IMR-90 (cell line): ENCODE results near the gene TMEM17. TPM values are rescaled to one million over a fixed set of nuclear protein-coding genes. Genes with fewer than 3 reads are reported as not detected.

ENCODE experiments used
- ATAC-seq: fragments of 200-7000 bp; cut with Tn5 transposase; 2 replicates; pipeline ENCODE4 v1.9.1; 2020; ENCODE audit warnings: low read depth, mild to moderate bottlenecking, moderate library complexity
- BruUV-seq: library from RNA; stranded (reverse); fragments of 400-500 nt; replicated peaks from 2 replicates; lab custom pipeline; 2021; lab: Mats Ljungman, UMichigan
- CTCF ChIA-PET: fragments of 300-600 bp; formaldehyde crosslinking; extraction: SDS; loops from one replicate; lab custom pipeline; 2021; ENCODE audit warnings: antibody characterized with exemption; lab: Yijun Ruan, JAX
- POLR2A ChIA-PET: fragments of 300-600 bp; sonication (Branson Sonifier 250); formaldehyde crosslinking; loops from one replicate; lab custom pipeline; 2022; ENCODE audit warnings: antibody characterized with exemption; ENCODE audit not compliant: unreplicated experiment; lab: Charles Lee
- DNase-seq: peaks from one replicate; pipeline ENCODE4 v3.0.0; 2013
- H2AFZ ChIP-seq: replicated peaks from 2 replicates; pipeline ENCODE3; 2013; ENCODE audit warnings: low read length, mild to moderate bottlenecking; ENCODE audit not compliant: poor library complexity
- H2AK5ac ChIP-seq: 2 replicates; pipeline ENCODE4 v1.6.1; 2013; ENCODE audit warnings: low read depth, low read length, inconsistent platforms
- H2AK9ac ChIP-seq: replicated peaks from 2 replicates; pipeline ENCODE3; 2013; ENCODE audit warnings: mild to moderate bottlenecking, low read depth, low read length, moderate library complexity; ENCODE audit not compliant: poor library complexity
- H2BK120ac ChIP-seq: 2 replicates; pipeline ENCODE4 v1.6.1; 2013; ENCODE audit warnings: low read depth, low read length, inconsistent platforms
- H2BK15ac ChIP-seq: 3 replicates; pipeline ENCODE4 v1.6.1; 2013; ENCODE audit warnings: low read depth, low read length, inconsistent platforms
- H2BK20ac ChIP-seq: 2 replicates; pipeline ENCODE4 v1.6.1; 2013; ENCODE audit warnings: low read depth, mild to moderate bottlenecking, inconsistent platforms, low read length, moderate library complexity
- H2BK5ac ChIP-seq: 2 replicates; pipeline ENCODE4 v1.6.1; 2013; ENCODE audit warnings: mild to moderate bottlenecking, low read depth, low read length, inconsistent platforms; ENCODE audit not compliant: poor library complexity, severe bottlenecking
- H3K14ac ChIP-seq: replicated peaks from 2 replicates; pipeline ENCODE4 v1.6.1; 2013; ENCODE audit warnings: low read depth, low read length, inconsistent platforms
- H3K18ac ChIP-seq: 2 replicates; pipeline ENCODE4 v1.6.1; 2013; ENCODE audit warnings: low read depth, low read length, control low read depth
- H3K23ac ChIP-seq: 2 replicates; pipeline ENCODE4 v1.6.1; 2013; ENCODE audit warnings: low read depth, low read length, inconsistent platforms
- H3K27ac ChIP-seq: 2 replicates; pipeline ENCODE4 v1.5.1; 2013; ENCODE audit warnings: mild to moderate bottlenecking, control low read depth, low read length; ENCODE audit not compliant: insufficient read depth
- H3K27me3 ChIP-seq: 2 replicates; pipeline ENCODE4 v1.6.1; 2013; ENCODE audit warnings: low read length; ENCODE audit not compliant: control insufficient read depth, insufficient read depth
- H3K36me3 ChIP-seq: 2 replicates; pipeline ENCODE4 v1.6.1; 2013; ENCODE audit warnings: low read length, mixed read lengths; ENCODE audit not compliant: control insufficient read depth, insufficient read depth
- H3K4ac ChIP-seq: 2 replicates; pipeline ENCODE4 v1.6.1; 2013; ENCODE audit warnings: low read depth, low read length, inconsistent platforms
- H3K4me1 ChIP-seq: 2 replicates; pipeline ENCODE4 v1.6.1; 2013; ENCODE audit warnings: low read length, mixed read lengths; ENCODE audit not compliant: control insufficient read depth, insufficient read depth
- H3K4me2 ChIP-seq: 2 replicates; pipeline ENCODE4 v1.6.1; 2013; ENCODE audit warnings: low read depth, mild to moderate bottlenecking, control low read depth, low read length, moderate library complexity
- H3K4me3 ChIP-seq: 2 replicates; pipeline ENCODE4 v1.5.1; 2013; ENCODE audit warnings: low read depth, mild to moderate bottlenecking, control low read depth, low read length, moderate library complexity; ENCODE audit not compliant: insufficient read depth
- H3K56ac ChIP-seq: 2 replicates; pipeline ENCODE4 v1.6.1; 2013; ENCODE audit warnings: low read length, inconsistent platforms; ENCODE audit not compliant: insufficient read depth; ENCODE audit errors: extremely low read depth
- H3K79me1 ChIP-seq, 2 experiments: 2 replicates each; pipeline ENCODE4 v1.6.1; 2013; ENCODE audit warnings: low read length in 2 of 2, inconsistent platforms in 1 of 2, low read depth in 1 of 2
- H3K9ac ChIP-seq: 2 replicates; pipeline ENCODE4 v1.6.1; 2013; ENCODE audit warnings: low read depth, low read length, control low read depth
- H3K9me1 ChIP-seq: 2 replicates; pipeline ENCODE4 v1.6.1; 2013; ENCODE audit warnings: low read length, inconsistent platforms; ENCODE audit not compliant: insufficient read depth
- H3K9me3 ChIP-seq: 2 replicates; pipeline ENCODE4 v1.6.1; 2013; ENCODE audit warnings: low read length; ENCODE audit not compliant: control insufficient read depth, insufficient read depth
- H4K20me1 ChIP-seq: 2 replicates; pipeline ENCODE4 v1.6.1; 2013; ENCODE audit warnings: low read length, inconsistent platforms; ENCODE audit not compliant: insufficient read depth
- H4K5ac ChIP-seq: 2 replicates; pipeline ENCODE4 v1.6.1; 2013; ENCODE audit warnings: mild to moderate bottlenecking, low read depth, low read length, control low read depth
- H4K8ac ChIP-seq, 2 experiments: 2 replicates each; pipeline ENCODE4 v1.6.1; 2013; ENCODE audit warnings: low read depth in 2 of 2, low read length in 2 of 2, control low read depth in 1 of 2, inconsistent platforms in 1 of 2
- H4K91ac ChIP-seq: 2 replicates; pipeline ENCODE4 v1.6.1; 2013; ENCODE audit warnings: low read depth, low read length, inconsistent platforms; ENCODE audit not compliant: insufficient read depth
- CEBPB ChIP-seq: IDR thresholded peaks from 2 replicates; pipeline ENCODE4 v1.6.1; 2012; ENCODE audit warnings: low read depth, low read length, improper control_type of control experiment
- CHD1 ChIP-seq: IDR thresholded peaks from 2 replicates; pipeline ENCODE4 v1.6.1; 2012; ENCODE audit warnings: low read depth, low read length, improper control_type of control experiment
- CTCF ChIP-seq: conservative IDR thresholded peaks from 2 replicates; pipeline ENCODE4 v1.5.1; 2012; ENCODE audit warnings: mild to moderate bottlenecking, low read depth, low read length, improper control_type of control experiment
- ELK1 ChIP-seq: fragments of 150-350 bp; IDR thresholded peaks from 2 replicates; pipeline ENCODE4 v1.6.1; 2016; ENCODE audit warnings: low read depth, mild to moderate bottlenecking, low read length, moderate library complexity, borderline replicate concordance
- POLR2A ChIP-seq: IDR thresholded peaks from 2 replicates; pipeline ENCODE4 v1.6.1; 2012; ENCODE audit warnings: mild to moderate bottlenecking, low read depth, low read length
- RAD21 ChIP-seq: IDR thresholded peaks from 2 replicates; pipeline ENCODE4 v1.6.1; 2012; ENCODE audit warnings: low read length, improper control_type of control experiment
- SMC3 ChIP-seq: fragments of 150-350 bp; IDR thresholded peaks from 2 replicates; pipeline ENCODE4 v1.6.1; 2016; ENCODE audit warnings: low read depth, mild to moderate bottlenecking, antibody characterized with exemption, low read length, moderate library complexity
- WGBS, 2 experiments: methylation state at CpG; one replicate each; pipeline versions ENCODE4 v1.1.5 to v1.1.7; 2013; ENCODE audit warnings: missing lambda C conversion rate in 2 of 2; ENCODE audit not compliant: insufficient read length in 1 of 2; ENCODE audit errors: extremely low coverage in 2 of 2; 5-methylcytosine and 5-hydroxymethylcytosine counted together
- dilution Hi-C: fragments of 300-500 bp; cut with HindIII; formaldehyde crosslinking; loops from one replicate; pipeline ENCODE4 v1.14.3; 2018; ENCODE audit warnings: low sequenced_read_pairs; ENCODE audit not compliant: unreplicated experiment
- in situ Hi-C: fragments of 300-500 bp; cut with MboI; formaldehyde crosslinking; loops from 3 replicates; pipeline ENCODE4 v1.14.3; 2019; ENCODE audit warnings: low sequenced_read_pairs, inconsistent platforms, mixed read lengths
- intact Hi-C: fragments of 100-400 bp; cut with micrococcal nuclease; formaldehyde crosslinking; loops from 2 replicates; pipeline ENCODE4 v1.10.0; 2022
- polyA plus RNA-seq, 3 experiments: library from polyadenylated mRNA; depleted of rRNA; stranded (reverse); fragments of >200 nt; gene quantifications; 2 replicates each; pipeline ENCODE4 v1.2.3, GENCODE V29; 2012; ENCODE audit warnings: low replicate concordance in 1 of 3
- total RNA-seq: library from RNA; depleted of rRNA; stranded (reverse); fragments of >200 nt; gene quantifications from 2 replicates; pipeline ENCODE4 v1.2.3, GENCODE V29; 2012

The TMEM17 gene
- total and polyA plus RNA-seq, 2 of the 4 experiments (the other 2 are of a cell fraction) = 1.3 to 1.8 TPM

- H3K4me1 ChIP-seq = peaks cover 2% of the 10 kb centered on the region; the same call in 1 of the 2 replicates
- no peak overlapping the region for H2AFZ ChIP-seq
- no peak overlapping the region for H4K5ac ChIP-seq
- WGBS, 2 experiments = 100% methylated on average over 3 of the region's 6 CpGs; no CpG with 5 or more reads in 1 of the 2 experiments
- ChIA-PET CTCF (interaction anchor here (0.5 to 0.7 kb wide), 4 partner anchors 145 to 766 kb away, joined by 3 to 8 read pairs (median 4); no protein-coding TSS in a partner anchor), POLR2A (interaction anchor here (0.6 kb wide), 1 partner anchor 295 kb away, joined by 7 read pairs; no protein-coding TSS in a partner anchor)
- no peaks in the 10 kb centered on the region for H3K27me3 ChIP-seq
- no peak overlapping the region for H3K18ac ChIP-seq
- intact Hi-C loops (no loop called here), dilution Hi-C loops (no loop called here), in situ Hi-C loops (loop anchor here (25.0 kb wide), 2 partner anchors 570 to 1020 kb away; no protein-coding TSS in a partner anchor)
- H2BK15ac ChIP-seq = no peak overlapping the region
- no peak overlapping the region for H3K4me2 ChIP-seq
- no peak overlapping the region for H3K27ac ChIP-seq
- BruUV-seq = no TSS peak
- no peak overlapping the region for H2AK9ac ChIP-seq
- no peak overlapping the region for H2BK120ac ChIP-seq
- ATAC-seq (no peak), DNase-seq (no peak)
- H3K23ac ChIP-seq = no peak overlapping the region
- no peak overlapping the region for H3K56ac ChIP-seq
- H4K20me1 ChIP-seq = no peaks in the 10 kb centered on the region
- no peak overlapping the region for H3K9ac ChIP-seq
- H4K8ac ChIP-seq = no peak overlapping the region
- no peaks in the 10 kb centered on the region for H3K79me1 ChIP-seq
- no peak overlapping the region for H2BK20ac ChIP-seq
- no peak overlapping the region for H2BK5ac ChIP-seq
- no peak overlapping the region for H3K4me3 ChIP-seq
- H2AK5ac ChIP-seq = no peak overlapping the region
- H3K4ac ChIP-seq = no peak overlapping the region
- H4K91ac ChIP-seq = no peak overlapping the region
- H3K9me1 ChIP-seq = no peaks in the 10 kb centered on the region
- no peak overlapping the region for H3K14ac ChIP-seq
- H3K9me3 ChIP-seq = no peaks in the 10 kb centered on the region
- no peaks in the 10 kb centered on the region for H3K36me3 ChIP-seq
- TF ChIP-seq POLR2A (no peak), CEBPB (no peak), ELK1 (no peak), CHD1 (no peak), RAD21 (no peak), CTCF (no peak), SMC3 (no peak)
Observed at GRCh38 chr2:62467100-62467474, 38.9 kb downstream of the TMEM17 start.
